ENCODE measurements around the gene CCDC124. TPM values are rescaled to one million over a fixed set of nuclear protein-coding genes. Genes with fewer than 3 reads are reported as not detected.

The CCDC124 gene
- polyA plus RNA-seq, 1 donor (not counting 4 experiments of a cell fraction or from before 2014, with no cell fraction given) = 58.7 TPM

DNA sequence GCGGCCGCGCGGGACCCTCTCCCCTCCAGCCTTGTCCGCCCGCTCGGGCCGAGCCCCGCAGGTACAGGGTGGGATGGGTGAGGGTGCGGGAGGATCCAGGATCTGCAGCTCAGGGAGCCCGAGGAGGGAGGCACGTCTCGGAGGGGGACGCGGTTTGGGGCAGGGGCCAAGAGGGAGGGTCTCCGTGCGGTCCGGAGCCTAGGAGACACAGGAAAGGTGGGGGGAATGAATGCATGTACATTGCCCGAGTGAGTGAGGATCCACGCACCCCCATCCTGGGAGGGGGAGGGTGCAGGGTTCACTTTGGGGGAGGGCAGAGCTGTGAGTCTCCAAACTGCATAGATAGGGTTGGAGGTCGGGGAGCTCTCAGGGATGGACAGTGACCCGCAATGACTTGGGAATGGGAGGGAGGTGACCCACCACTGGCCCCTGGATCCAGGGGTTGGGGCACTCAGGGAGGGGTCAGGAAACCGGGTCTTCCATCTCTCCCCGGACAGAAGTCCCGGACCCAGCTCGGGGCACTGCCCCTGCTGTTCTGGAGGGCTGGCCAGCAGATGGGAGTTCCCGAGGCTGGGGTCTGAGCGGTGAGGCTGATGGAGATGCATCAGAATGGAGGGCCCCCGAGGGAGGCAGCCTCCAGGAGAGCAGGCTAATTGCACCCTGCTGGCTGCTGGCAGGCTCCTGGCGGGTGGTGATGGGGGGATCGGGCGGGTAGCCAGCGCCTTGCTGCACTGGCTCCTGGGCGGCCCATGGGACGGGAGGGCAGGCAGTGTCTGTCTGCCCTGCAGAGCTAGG lies 34.6 kb downstream of the CCDC124 start:
- Histone ChIP-seq H3K9me1 (ENCODE audit: control insufficient read depth, extremely low read depth, insufficient read depth, low read length) (no peaks in the 10 kb centered on the region), H3K4me3 (ENCODE audit: control insufficient read depth in 2 of 3, extremely low read depth in 1 of 3, insufficient read depth in 2 of 3, low read depth in 1 of 3, low read length in 3 of 3) (no peak overlapping the region), H4K20me1 (ENCODE audit: control insufficient read depth, extremely low read depth, insufficient read depth, low read length) (no peaks in the 10 kb centered on the region), H3K9ac (ENCODE audit: control insufficient read depth, extremely low read depth, insufficient read depth, low read length) (no peak overlapping the region), H3K27me3 (ENCODE audit: control insufficient read depth, extremely low read depth, insufficient read depth, low read length) (peaks cover 37% of the 10 kb centered on the region), H3K27ac (ENCODE audit: control insufficient read depth, insufficient read depth, low read length) (no peak overlapping the region), H3K36me3 (ENCODE audit: control insufficient read depth in 2 of 2, extremely low read depth in 1 of 2, insufficient read depth in 2 of 2, low read length in 2 of 2) (no peaks in the 10 kb centered on the region), H2AFZ (ENCODE audit: control insufficient read depth, low read length) (no peak overlapping the region), H3K4me1 (ENCODE audit: control insufficient read depth, extremely low read depth, insufficient read depth, low read length) (no peaks in the 10 kb centered on the region), H3K9me3 (ENCODE audit: control insufficient read depth, low read depth, low read length) (no peaks in the 10 kb centered on the region), H3K79me2 (ENCODE audit: control insufficient read depth, insufficient read depth, low read length) (no peaks in the 10 kb centered on the region), H3K4me2 (ENCODE audit: control insufficient read depth, extremely low read depth, insufficient read depth, low read depth, low read length) (no peak overlapping the region)
- DNase-seq (ENCODE audit: low read depth, low spot score) = no peak
- FAIRE-seq = no peak
- dilution Hi-C loops (cut with MboI; ENCODE audit: extremely low pct_ligation_motif_present, low sequenced_read_pairs) = no loop called here
- TF ChIP-seq, protein P1, sequence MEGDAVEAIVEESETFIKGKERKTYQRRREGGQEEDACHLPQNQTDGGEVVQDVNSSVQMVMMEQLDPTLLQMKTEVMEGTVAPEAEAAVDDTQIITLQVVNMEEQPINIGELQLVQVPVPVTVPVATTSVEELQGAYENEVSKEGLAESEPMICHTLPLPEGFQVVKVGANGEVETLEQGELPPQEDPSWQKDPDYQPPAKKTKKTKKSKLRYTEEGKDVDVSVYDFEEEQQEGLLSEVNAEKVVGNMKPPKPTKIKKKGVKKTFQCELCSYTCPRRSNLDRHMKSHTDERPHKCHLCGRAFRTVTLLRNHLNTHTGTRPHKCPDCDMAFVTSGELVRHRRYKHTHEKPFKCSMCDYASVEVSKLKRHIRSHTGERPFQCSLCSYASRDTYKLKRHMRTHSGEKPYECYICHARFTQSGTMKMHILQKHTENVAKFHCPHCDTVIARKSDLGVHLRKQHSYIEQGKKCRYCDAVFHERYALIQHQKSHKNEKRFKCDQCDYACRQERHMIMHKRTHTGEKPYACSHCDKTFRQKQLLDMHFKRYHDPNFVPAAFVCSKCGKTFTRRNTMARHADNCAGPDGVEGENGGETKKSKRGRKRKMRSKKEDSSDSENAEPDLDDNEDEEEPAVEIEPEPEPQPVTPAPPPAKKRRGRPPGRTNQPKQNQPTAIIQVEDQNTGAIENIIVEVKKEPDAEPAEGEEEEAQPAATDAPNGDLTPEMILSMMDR (optimal IDR thresholded peaks at IDR 0.05 in 1 of 3, IDR thresholded peaks at IDR 0.05 in 1 of 3, conservative IDR thresholded peaks at IDR 0.05 in 1 of 3; ENCODE audit: extremely low read depth in 1 of 3, insufficient read depth in 2 of 3, low read length in 3 of 3) = no peak
- TF ChIP-seq EZH2 (IDR thresholded peaks at IDR 0.05; ENCODE audit: low read length) = peak; percentile 90

- TF ChIP-seq, protein P1 (optimal IDR thresholded peaks at IDR 0.05 in 1 of 3, IDR thresholded peaks at IDR 0.05 in 1 of 3, conservative IDR thresholded peaks at IDR 0.05 in 1 of 3; ENCODE audit: extremely low read depth in 1 of 3, insufficient read depth in 2 of 3, low read length in 3 of 3) = no peak
- no peak for TF ChIP-seq EZH2 (IDR thresholded peaks at IDR 0.05; ENCODE audit: low read length)
- H3K4me2 ChIP-seq (ENCODE audit: control insufficient read depth, extremely low read depth, insufficient read depth, low read depth, low read length) = no peak overlapping the region
- H4K20me1 ChIP-seq (ENCODE audit: control insufficient read depth, extremely low read depth, insufficient read depth, low read length) = no peaks in the 10 kb centered on the region
- no peaks in the 10 kb centered on the region for H3K36me3 ChIP-seq (ENCODE audit: control insufficient read depth in 2 of 2, extremely low read depth in 1 of 2, insufficient read depth in 2 of 2, low read length in 2 of 2)
- H3K9ac ChIP-seq (ENCODE audit: control insufficient read depth, extremely low read depth, insufficient read depth, low read length) = no peak overlapping the region
- no peak for FAIRE-seq
- no peak overlapping the region for H2AFZ ChIP-seq (ENCODE audit: control insufficient read depth, low read length)
- peaks cover 37% of the 10 kb centered on the region for H3K27me3 ChIP-seq (ENCODE audit: control insufficient read depth, extremely low read depth, insufficient read depth, low read length)
- no peaks in the 10 kb centered on the region for H3K79me2 ChIP-seq (ENCODE audit: control insufficient read depth, insufficient read depth, low read length)
- no peaks in the 10 kb centered on the region for H3K9me1 ChIP-seq (ENCODE audit: control insufficient read depth, extremely low read depth, insufficient read depth, low read length)
- H3K4me1 ChIP-seq (ENCODE audit: control insufficient read depth, extremely low read depth, insufficient read depth, low read length) = no peaks in the 10 kb centered on the region
- H3K4me3 ChIP-seq (ENCODE audit: control insufficient read depth in 2 of 3, extremely low read depth in 1 of 3, insufficient read depth in 2 of 3, low read depth in 1 of 3, low read length in 3 of 3) = no peak overlapping the region
- DNase-seq (ENCODE audit: low read depth, low spot score) = no peak
- dilution Hi-C loops (cut with MboI; ENCODE audit: extremely low pct_ligation_motif_present, low sequenced_read_pairs) = no loop called here
- H3K27ac ChIP-seq (ENCODE audit: control insufficient read depth, insufficient read depth, low read length) = no peak overlapping the region
- H3K9me3 ChIP-seq (ENCODE audit: control insufficient read depth, low read depth, low read length) = no peaks in the 10 kb centered on the region
These were observed 35.5 kb downstream of the CCDC124 start for GRCh38 chr19:17968362-17968761.
